Gastrocnemius medialis (tissue), 4 donors: Measurements from ENCODE around the gene VIPR2.

Source experiments
- POLR2A ChIP-seq, 2 donors: fragments of 450-650 bp; IDR thresholded peaks; one replicate each; pipeline ENCODE4 v1.6.1; 2017; ENCODE audit warnings: antibody characterized with exemption in 2 of 2, mild to moderate bottlenecking in 2 of 2, moderate library complexity in 2 of 2
- TF ChIP-seq, protein P1 (sequence below), 5 experiments: fragments of 450-650 bp in 3 of 5; fragments of 200-600 bp in 2 of 5; sonication (generic) in 2 of 5; IDR thresholded peaks in 4 of 5; conservative IDR thresholded peaks in 1 of 5; 1 replicate in 4 of 5; 2 replicates in 1 of 5; pipeline ENCODE4 v1.5.1; 2016 to 2019; ENCODE audit warnings: antibody characterized with exemption in 5 of 5, mild to moderate bottlenecking in 3 of 5, moderate library complexity in 3 of 5

DNA sequence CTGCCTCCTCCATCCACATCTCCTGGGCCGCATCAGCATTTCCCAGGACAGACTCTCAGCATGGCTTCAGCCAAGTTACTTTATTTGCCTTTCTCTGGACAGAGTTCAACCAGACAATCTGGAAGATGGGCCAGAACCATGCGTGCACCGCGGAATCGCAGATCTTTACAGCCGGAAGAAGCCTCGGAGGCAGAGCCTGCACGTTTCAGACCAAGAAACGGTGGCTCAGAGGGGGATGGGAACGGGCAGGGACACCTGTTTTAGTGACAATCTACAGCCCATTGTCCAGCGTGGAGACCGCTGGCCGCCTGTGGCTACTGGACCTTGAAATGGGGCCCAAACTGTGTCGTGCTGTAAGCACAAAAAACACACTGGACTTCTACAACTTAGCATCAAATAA, 3.5 kb downstream of the VIPR2 start:
- no peak for TF ChIP-seq POLR2A (IDR thresholded peaks at IDR 0.05)
- TF ChIP-seq, protein P1, sequence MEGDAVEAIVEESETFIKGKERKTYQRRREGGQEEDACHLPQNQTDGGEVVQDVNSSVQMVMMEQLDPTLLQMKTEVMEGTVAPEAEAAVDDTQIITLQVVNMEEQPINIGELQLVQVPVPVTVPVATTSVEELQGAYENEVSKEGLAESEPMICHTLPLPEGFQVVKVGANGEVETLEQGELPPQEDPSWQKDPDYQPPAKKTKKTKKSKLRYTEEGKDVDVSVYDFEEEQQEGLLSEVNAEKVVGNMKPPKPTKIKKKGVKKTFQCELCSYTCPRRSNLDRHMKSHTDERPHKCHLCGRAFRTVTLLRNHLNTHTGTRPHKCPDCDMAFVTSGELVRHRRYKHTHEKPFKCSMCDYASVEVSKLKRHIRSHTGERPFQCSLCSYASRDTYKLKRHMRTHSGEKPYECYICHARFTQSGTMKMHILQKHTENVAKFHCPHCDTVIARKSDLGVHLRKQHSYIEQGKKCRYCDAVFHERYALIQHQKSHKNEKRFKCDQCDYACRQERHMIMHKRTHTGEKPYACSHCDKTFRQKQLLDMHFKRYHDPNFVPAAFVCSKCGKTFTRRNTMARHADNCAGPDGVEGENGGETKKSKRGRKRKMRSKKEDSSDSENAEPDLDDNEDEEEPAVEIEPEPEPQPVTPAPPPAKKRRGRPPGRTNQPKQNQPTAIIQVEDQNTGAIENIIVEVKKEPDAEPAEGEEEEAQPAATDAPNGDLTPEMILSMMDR (IDR thresholded peaks at IDR 0.05 in 4 of 5, conservative IDR thresholded peaks at IDR 0.05 in 1 of 5) = no peak
